ENCODE results near the gene RNF5.

DNA sequence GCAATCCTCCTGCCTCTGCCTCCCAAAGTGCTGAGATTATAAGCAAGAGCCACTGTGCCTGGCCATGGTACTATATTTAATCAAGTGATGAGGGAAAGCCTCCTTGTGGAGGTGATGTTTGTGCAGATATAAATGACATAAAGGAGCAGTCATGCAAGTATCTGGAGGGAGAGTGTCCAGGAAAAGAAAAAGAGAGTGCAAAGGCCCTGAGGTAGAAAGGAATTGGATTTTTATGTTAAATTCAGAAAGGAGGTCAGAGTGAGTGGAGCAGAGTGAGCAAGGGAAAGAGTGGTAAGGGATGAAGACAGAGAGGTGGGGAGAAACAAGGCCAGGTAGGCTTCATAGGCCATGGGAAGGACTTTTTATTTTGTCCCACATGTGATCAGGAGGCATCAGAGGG, 40.8 kb upstream of the RNF5 start:
- TF ChIP-seq, protein P1, sequence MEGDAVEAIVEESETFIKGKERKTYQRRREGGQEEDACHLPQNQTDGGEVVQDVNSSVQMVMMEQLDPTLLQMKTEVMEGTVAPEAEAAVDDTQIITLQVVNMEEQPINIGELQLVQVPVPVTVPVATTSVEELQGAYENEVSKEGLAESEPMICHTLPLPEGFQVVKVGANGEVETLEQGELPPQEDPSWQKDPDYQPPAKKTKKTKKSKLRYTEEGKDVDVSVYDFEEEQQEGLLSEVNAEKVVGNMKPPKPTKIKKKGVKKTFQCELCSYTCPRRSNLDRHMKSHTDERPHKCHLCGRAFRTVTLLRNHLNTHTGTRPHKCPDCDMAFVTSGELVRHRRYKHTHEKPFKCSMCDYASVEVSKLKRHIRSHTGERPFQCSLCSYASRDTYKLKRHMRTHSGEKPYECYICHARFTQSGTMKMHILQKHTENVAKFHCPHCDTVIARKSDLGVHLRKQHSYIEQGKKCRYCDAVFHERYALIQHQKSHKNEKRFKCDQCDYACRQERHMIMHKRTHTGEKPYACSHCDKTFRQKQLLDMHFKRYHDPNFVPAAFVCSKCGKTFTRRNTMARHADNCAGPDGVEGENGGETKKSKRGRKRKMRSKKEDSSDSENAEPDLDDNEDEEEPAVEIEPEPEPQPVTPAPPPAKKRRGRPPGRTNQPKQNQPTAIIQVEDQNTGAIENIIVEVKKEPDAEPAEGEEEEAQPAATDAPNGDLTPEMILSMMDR (IDR thresholded peaks at IDR 0.05) = no peak
- TF ChIP-seq POLR2A (IDR thresholded peaks at IDR 0.05) = no peak
